KOPT-K1 (cell line): ENCODE measurements around the gene SCN8A.

Experiments used
- H3K27ac ChIP-seq: fragments of 200-600 bp; sonication (generic); 2 replicates; pipeline ENCODE4 v1.5.1; 2016; ENCODE audit warnings: antibody characterized with exemption, mild to moderate bottlenecking, low read depth, low read length; ENCODE audit not compliant: poor library complexity, severe bottlenecking
- H3K36me3 ChIP-seq: fragments of 200-600 bp; sonication (generic); 2 replicates; pipeline ENCODE4 v1.5.1; 2017; ENCODE audit warnings: antibody characterized with exemption, mild to moderate bottlenecking, low read length, moderate library complexity; ENCODE audit not compliant: insufficient read depth
- H3K9me3 ChIP-seq: fragments of 200-600 bp; sonication (generic); 2 replicates; pipeline ENCODE4 v1.5.1; 2017; ENCODE audit warnings: antibody characterized with exemption, low read length, mild to moderate bottlenecking; ENCODE audit not compliant: insufficient read depth, poor library complexity, severe bottlenecking

The SCN8A gene

GRCh38 chr12:51851413-51852124 is 260.5 kb downstream of the SCN8A start:
- Histone ChIP-seq H3K36me3 (no peaks in the 10 kb centered on the region), H3K27ac (no peak overlapping the region), H3K9me3 (no peaks in the 10 kb centered on the region)

- H3K36me3 ChIP-seq, result no peaks in the 10 kb centered on the region
- no peaks in the 10 kb centered on the region for H3K9me3 ChIP-seq
- H3K27ac ChIP-seq, result no peak overlapping the region
Observed at GRCh38 chr12:51852404-51853137, 261.5 kb downstream of the SCN8A start.

- Histone ChIP-seq H3K27ac (no peak overlapping the region), H3K36me3 (no peaks in the 10 kb centered on the region), H3K9me3 (no peaks in the 10 kb centered on the region)
Observed at GRCh38 chr12:51855586-51856428, 264.8 kb downstream of the SCN8A start.

GRCh38 chr12:51860986-51861385 is 270.0 kb downstream of the SCN8A start:
- H3K27ac ChIP-seq, result no peak overlapping the region

More at GRCh38 chr12:51860986-51861385, 270.0 kb downstream of the SCN8A start:
- Histone ChIP-seq H3K9me3 (no peaks in the 10 kb centered on the region), H3K36me3 (no peaks in the 10 kb centered on the region)
